Activated CD4-positive, alpha-beta T cell treated with anti-CD3 and anti-CD28 coated beads, Interleukin-2, amount 50 U/mL, for 48 hours (primary cell): ENCODE measurements around the gene STXBP5.

Source experiments
- DNase-seq, 2 experiments: peaks; one replicate each; pipeline ENCODE4 v3.0.0-alpha.2; 2020

The STXBP5 gene

GRCh38 chr6:147211831-147212230 is 7.6 kb downstream of the STXBP5 start:
- no peak for DNase-seq

DNA sequence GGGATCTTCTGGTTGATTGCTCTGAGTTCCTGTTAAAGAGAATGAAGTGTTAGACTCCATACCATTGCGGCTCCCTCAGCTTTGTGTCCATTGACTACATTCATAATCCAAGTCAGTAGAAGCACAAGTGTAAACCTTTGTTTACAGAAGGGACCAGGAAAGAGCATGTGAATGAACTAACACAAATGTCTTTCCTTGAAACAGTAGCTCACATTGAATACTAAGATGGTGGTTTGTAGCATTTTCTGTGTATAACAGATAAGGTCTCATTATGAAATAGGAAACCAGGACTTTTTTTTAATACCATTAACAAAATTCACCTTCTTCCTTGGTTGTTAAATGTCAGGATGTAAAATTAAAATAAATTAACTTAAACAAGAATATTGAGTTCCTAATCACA is 8.4 kb downstream of the STXBP5 start:
- DNase-seq: no peak

DNA sequence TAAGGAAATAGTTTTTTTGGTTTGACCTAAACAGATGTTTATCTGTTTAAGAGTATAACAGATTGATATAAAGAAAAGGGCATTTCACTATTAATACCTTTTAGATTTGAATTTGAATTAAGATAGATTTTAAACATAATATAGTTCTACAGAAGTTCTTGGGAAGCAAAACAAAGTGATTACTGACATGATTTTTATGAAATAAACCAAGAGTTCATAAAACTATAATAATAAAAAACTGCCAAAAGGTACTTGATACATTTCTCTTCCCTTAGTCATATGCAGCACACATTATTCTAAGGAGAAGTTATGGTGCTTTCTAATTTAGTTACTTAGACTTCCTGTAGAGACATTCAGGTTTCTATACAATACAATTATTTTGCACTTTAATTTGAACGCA is 9.6 kb downstream of the STXBP5 start:
- no peak for DNase-seq

DNA sequence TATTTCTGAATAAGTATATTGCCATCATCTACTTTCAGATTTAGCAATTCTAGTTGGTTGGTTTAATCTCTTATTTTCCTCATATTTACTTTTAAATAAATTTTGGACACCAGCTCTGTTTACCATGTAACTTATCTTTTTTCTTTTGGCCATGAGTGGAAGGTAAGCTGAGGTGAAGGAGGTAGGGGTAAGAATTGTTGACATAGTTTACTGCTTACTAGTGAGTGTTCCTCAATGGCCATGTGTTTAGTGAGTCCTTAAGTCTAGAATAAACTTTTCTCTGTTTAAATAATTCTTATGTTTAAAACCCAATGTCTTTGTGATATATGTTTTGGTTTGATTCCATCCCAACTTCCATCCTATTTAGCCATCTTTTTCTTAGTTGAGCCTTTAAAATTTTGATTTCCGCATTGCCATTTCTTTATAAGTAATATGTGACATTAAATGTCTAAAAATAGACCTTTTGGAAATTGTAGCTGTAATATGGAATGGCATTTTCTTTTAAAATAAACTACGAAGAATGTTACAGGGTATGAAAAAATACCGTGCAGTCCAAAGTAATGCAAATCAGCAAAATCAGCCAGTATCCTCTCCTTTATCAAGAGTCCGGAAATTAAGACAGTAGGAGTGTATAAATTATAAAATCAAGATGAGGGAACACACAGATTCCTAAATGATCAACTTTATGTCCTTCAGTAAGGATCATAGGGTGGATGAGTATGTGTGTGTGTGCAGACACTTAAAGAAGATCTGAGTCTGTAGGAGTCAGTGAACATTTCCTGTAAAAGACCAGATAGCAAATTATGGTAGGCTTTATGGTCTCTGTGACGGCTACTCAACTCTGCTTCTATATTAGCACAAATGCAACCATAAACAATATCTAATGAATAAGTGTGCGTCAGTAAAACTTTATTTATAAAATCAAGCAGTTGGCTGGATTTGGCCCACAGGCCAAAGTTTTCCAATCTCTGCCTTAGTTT is 10.3 kb downstream of the STXBP5 start:
- no peak for DNase-seq

DNA sequence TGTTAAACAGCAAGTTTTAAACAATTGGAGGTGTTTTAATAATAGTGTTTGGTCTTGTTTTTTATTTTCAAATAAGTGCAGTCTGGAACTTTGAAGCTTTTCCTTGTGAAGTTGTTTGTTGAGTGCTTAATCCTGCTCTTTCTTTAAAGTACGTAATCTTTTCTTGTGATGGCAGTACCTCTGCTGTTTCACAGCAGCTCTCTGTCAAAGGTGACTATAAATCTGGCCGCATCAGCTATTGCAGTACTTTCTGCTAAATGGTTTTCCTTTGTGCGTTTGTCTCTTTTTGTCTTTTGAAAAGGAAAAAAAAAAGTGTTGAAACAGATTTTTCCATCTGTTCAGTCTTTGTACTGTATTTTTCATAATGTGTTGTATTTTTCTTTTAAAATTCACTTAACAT is 12.7 kb downstream of the STXBP5 start:
- no peak for DNase-seq

GRCh38 chr6:147217840-147218404 is 13.7 kb downstream of the STXBP5 start:
- DNase-seq: no peak

DNA sequence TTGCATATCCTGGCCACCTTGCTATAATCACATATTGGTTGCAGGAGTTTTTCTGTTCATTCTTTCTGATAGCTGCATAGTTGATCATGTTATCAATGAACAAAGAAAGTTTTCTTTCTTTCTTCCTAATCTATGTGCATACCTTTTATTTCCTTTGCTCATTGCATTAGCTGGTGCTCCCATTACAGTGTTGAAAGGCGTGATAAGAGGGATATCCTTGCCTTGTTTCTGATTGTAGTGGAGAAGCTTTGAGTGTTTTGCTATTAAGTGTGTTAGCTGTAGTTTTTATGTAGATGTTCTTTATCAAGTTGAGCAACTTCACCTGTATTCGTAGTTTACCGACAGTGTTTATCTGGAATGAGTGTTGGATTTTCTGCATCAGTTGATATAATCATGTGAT is 14.6 kb downstream of the STXBP5 start:
- no peak for DNase-seq

DNA sequence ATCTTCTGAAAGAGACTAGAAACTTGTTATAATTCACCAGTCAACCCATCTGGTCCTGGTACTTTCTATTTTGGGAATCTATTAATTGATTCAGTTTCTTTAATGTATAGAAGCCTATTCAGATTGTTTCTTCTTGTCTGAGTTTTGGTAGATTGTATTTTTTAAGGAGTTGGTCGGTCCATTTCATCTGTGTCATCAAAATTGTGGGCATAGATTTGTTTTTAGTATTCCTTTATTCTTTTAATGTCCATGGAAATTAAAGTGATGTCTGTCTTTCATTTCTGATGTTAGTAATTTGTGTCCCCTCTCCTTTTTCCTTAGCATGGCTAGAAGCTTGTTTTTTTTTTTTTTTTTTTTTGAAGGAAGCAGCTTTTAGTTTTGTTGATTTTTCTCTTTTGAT is 15.2 kb downstream of the STXBP5 start:
- DNase-seq: no peak

- no peak for DNase-seq
These were observed 16.1 kb downstream of the STXBP5 start for GRCh38 chr6:147220345-147220744.

DNA sequence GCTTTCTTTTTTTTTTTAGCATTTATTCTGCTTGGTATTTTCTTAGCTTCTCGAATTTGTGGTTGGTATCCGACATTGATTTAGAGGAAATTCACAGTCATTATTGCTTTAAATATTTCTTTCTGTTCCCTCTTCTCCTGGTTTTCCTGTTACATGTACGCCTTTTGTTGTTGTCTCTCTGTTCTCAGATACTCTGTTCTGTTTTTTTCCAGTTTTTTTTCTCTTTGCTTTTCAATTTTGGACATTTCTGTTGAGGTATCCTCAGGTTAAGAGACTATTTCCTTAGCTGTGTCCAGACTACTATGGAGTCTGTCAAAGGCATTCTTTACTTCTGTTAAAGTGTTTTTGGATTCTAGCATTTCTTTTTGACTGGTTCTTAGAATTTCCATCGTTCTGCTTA is 17.5 kb downstream of the STXBP5 start:
- no peak for DNase-seq

DNA sequence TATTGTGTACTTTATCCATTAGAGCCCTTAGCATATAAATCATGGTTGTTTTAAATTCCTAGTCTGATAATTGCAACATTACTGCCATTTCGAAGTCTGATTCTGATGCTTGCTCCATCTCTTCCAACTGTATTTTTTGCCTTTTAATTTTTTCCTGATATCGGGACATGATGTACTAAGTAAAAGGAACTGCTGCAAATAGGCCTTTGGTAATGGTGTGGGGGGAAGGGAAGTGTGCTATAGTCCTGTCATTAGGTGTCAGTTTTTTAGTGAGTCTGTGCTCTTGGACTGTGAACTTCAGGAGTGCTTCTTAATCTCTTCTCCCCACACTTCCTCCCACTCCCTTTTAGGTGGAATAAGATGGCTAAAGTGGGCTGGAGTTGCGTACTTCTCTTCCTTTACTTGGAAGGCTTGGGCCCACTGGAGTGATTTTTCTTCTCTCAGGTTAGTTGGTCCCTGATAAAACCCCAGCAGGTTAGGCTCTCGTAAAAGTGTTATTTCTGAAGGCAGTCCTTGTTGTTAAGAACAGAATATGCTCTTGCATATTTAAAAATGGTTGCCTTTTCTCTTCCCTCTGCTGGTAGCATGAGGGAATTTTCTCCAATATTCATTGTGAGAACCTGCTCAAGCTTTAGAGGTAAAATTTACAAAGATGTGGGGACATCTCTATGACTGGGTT is 18.1 kb downstream of the STXBP5 start:
- DNase-seq: no peak

DNA sequence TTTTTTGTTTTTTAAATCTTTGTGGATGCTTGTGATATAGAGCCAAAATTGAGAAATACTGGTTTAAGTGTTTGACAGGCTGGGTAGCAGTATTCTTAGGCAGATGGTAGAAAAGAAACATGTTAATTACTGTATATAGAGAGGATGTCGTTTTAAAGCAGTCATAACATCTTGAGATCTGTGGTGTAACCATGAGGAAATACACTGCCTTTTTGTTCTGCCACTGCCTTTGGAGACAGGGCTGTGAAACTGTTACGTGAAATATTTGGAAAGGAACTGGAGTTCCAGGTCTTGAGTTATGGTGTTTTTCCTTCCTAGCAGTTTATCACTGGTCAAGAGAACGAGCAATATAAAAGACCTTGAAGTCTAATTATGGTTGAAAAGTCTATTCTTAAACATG is 19.5 kb downstream of the STXBP5 start:
- DNase-seq: no peak

DNA sequence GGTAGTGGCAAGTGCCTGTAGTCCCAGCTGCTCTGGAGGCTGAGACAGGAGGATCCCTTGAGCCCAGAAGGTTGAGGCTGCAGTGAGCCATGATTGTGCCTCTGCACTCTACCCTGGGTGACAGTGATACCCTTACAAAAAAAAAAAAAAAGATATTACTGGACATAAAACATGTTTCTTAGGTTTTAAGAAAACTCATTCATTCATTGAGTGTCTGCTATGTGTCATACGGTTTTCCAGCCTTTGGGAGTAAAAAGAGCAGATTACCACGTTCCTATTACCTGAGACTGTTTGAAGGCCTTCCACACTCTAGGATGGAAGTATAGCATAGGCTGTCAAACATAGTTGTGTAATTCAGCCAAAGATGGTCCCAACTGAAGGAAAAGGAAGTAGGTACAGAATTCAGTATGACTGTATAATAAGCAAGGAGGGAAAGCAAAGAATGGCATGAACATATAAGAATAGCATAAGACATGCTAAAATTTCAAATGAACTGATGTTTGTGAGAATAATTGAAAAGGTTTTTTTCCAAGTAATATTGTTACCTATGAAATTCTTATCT is 22.0 kb downstream of the STXBP5 start:
- no peak for DNase-seq

DNA sequence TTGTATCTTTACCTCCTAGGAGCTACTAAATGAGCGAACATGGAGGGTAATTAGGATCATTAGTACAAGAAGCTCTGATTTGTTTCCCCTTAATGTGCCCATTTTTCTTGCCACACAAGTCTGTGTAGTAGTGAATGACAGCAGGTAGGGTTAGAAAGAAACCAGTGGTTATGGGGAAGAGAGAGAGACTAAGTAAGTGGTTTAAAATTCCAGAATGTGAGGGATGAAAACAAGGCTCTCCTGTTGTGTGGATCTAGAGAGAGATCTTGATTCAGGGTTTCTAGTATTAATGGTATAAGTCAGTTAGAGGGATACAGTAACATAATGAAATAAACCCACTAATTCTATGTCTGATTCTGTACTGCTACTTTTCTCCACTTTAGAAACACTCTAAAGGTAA is 22.7 kb downstream of the STXBP5 start:
- DNase-seq: no peak

DNA sequence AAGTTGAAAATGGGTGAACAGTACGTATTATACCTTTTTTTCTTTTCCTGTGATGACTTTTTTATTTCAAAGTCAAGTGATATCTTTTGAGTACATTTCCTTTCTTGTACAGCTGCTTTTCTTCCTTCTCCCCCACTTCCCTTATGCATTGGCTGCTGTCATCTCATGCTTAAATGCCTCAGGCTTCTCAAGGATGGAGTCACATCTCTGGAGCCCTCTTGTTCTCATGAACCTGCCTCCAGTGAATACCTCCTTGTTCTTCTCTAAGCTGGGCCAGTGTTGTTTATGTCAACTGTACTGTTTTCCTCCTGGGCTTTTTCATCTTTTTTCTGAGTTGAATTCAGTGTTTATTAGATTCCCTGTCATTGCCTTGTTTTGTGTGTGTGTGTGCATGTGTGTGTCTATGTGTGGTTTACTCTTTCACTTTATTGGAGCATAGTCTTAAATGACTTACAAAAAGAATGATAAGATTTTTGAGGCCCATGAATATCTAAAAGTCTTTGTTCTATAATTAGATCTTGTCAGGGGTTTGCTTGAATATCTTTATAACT is 23.6 kb downstream of the STXBP5 start:
- DNase-seq: no peak

DNA sequence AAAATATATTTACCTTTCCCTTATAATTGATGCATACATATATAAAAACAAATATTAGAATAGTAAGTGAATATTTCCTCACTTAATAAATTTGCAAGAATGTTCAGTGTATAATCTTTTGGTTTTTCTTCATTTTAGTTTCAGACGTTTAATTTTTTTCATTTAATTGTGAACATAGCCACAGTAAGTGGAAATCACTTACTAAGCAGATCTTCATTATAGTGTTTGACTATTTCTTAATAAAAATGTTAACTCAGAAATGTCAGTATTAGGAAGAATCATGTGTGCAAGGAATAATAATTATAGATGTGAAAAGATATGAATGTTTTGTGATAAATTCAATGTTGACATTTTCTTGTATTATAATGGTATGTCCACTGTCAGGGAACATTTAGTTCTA is 27.4 kb downstream of the STXBP5 start:
- DNase-seq: no peak

- DNase-seq: no peak
These were observed 30.5 kb downstream of the STXBP5 start for GRCh38 chr6:147234685-147235084.

DNA sequence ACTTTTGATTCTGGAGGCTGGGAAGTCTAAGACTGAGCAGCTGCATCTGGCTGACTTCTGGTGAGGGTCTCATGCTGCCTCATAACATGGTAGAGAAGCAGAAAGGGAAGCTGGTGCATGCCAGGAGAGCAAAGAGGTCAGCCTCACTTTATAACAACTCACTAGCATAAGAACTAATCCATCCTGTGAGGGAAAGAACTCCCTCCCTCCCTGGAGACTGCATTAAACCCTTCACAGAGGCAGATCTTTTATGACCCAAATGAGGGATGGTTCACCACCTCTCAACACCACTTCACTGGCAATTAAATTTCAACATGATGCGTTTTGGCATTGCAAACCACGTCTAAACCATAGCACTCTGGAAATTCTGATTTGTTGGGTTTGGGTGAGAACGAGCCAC is 33.9 kb downstream of the STXBP5 start:
- DNase-seq: no peak

DNA sequence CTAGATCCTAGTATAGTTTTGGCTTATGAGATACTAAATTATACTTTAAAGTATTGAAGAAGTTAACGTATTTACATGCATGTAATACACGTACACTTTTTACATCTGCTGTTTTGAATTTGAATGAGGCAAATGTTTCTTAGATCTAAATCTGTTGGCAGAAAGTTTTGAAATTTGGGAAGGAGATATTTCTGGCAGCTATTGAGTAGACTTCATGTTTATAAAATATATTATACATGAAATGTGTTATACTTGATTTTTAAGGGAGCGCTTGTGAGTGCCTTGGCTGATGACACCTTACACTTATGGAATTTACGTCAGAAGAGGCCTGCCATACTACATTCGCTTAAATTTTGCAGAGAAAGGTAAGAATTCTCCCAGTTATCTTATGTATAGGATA is 34.7 kb downstream of the STXBP5 start:
- DNase-seq: no peak

DNA sequence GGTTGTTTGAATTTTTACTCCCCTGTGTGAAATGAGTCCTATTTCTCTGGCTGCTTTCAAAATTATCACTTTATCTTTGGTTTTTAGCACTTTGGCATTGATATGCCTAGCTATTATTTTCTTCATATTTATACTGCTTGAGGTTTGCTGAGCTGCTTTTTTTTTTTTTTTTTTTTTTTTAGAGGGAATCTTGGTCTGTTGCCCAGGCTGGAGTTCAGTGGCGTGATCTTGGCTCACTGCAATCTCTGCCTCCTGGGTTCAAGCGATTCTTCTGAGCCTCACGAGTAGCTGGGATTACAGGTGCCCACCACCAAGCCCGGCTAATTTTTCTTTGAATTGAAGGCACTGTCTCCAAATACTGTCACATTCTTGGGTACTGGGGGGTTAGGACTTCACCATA is 40.6 kb downstream of the STXBP5 start:
- DNase-seq: no peak

DNA sequence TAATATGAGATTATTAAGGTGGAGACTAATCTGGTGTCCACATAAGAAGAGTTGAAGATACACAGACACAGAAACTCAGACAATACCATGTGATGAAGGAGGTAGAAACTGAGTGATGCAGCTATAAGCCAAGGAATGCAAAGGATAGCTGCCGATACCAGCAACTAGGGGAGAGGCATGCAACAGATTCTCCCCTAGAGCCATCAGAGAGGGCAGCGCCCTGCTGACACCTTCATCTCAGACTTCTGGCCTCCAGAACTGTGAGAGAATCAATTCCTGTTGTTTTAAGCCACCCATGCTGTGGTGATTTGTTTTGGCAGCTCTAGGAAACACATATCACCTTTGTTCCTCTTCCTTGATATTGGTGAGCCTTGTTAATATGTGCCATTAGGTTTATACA is 41.5 kb downstream of the STXBP5 start:
- DNase-seq: no peak

GRCh38 chr6:147246853-147247635 is 42.8 kb downstream of the STXBP5 start:
- no peak for DNase-seq

DNA sequence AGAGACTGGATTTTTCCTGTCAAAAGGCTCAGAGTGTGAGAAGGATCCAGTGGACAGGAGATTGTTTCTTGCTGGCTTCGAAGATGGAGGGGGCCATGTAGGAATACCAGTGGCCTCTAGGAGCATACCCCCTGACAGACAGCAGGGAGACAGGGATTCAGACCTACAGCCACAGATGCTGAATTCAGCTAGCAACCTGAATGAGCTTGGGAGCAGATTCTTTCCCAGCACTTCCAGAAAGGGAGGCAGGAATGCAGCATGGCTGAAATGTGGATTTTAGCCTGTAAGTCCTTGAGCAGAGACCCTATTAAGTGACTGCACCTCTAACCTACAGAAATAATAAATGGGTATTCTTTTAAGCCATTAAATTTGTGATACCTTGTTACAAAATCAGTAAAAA is 44.6 kb downstream of the STXBP5 start:
- no peak for DNase-seq
